Measurements from ENCODE around the gene GDI1. TPM values are rescaled to one million over a fixed set of nuclear protein-coding genes. Genes with fewer than 3 reads are reported as not detected.

The GDI1 gene
- polyA plus RNA-seq, 1 of the 3 experiments (the other 2 are of a cell fraction), result 408 TPM

DNA sequence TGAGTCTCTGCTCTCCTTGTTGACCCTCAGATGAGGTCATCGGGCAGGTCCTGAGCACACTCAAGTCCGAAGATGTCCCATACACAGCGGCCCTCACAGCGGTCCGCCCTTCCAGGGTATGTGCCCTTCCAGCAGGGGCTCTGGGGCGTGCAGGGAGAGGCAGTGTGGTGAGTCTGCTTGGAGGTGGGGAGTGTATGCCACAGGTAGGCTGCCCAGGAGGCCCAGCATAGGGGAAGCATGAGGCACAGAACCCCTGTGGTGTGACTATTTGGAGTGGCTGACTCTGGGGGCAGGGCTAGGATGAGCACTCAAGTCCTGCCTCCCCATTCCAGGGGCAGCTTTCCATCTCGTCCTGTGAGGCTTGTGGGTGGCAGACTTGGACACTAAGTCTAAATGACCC, 3.3 kb upstream of the GDI1 start:
- TF ChIP-seq GABPA (IDR thresholded peaks at IDR 0.05; ENCODE audit: low read depth), result no peak
- no peak for TF ChIP-seq NFIC (IDR thresholded peaks at IDR 0.05; ENCODE audit: borderline replicate concordance)
- TF ChIP-seq EZH2phosphoT487 (IDR thresholded peaks at IDR 0.05; ENCODE audit: borderline replicate concordance, low read depth), result no peak
- TF ChIP-seq SIN3A (IDR thresholded peaks at IDR 0.05; ENCODE audit: borderline replicate concordance, low read depth, low read length), result no peak
- TF ChIP-seq, protein P1, sequence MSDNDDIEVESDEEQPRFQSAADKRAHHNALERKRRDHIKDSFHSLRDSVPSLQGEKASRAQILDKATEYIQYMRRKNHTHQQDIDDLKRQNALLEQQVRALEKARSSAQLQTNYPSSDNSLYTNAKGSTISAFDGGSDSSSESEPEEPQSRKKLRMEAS (IDR thresholded peaks at IDR 0.05; ENCODE audit: low read depth), result no peak
- TF ChIP-seq, protein P2, sequence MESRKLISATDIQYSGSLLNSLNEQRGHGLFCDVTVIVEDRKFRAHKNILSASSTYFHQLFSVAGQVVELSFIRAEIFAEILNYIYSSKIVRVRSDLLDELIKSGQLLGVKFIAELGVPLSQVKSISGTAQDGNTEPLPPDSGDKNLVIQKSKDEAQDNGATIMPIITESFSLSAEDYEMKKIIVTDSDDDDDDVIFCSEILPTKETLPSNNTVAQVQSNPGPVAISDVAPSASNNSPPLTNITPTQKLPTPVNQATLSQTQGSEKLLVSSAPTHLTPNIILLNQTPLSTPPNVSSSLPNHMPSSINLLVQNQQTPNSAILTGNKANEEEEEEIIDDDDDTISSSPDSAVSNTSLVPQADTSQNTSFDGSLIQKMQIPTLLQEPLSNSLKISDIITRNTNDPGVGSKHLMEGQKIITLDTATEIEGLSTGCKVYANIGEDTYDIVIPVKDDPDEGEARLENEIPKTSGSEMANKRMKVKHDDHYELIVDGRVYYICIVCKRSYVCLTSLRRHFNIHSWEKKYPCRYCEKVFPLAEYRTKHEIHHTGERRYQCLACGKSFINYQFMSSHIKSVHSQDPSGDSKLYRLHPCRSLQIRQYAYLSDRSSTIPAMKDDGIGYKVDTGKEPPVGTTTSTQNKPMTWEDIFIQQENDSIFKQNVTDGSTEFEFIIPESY (IDR thresholded peaks at IDR 0.05; ENCODE audit: borderline replicate concordance, low read depth), result no peak

DNA sequence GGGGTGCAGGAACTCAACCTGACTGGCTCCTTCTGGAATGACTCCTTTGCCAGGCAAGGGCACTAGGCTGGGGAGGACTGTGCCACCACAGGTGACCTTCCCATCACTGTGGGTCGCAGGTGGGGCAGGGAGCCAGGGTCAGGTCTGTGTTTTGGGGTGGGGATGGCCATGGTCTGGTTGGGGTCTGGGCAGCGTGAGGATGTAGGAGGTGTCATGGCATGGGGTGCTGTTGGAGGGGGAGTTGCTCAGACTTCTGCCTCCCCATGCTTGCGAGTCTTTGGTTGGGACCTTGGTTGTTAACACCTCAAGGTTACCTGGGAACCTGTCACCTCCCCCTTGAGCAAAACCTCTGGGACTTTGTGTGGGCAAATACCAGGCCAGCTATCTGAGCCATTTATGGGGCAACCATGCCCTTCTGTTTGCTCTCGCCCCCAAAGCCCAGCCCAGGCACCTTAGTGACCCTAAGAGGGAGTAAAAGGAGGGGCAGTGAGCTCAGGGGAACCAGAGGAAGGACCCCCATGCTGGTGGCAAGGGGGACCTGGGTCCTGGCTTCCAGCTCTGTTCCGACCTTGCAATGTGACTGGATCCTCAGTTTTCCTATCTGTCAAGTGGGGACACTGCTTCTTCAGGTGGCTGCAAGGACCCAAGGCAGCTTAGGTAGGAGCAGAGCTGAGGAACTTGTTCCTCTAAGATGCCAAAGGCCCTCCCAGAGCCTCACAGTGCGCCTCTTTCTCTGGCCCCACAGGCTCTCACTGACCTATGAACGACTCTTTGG, 2.4 kb upstream of the GDI1 start:
- no peaks in the 10 kb centered on the region for H3K9me3 ChIP-seq
- H3K4me3 ChIP-seq (ENCODE audit: low read depth in 2 of 2, low read length in 1 of 2), result no peak overlapping the region
- POLR2A ChIA-PET, result no interaction called here
- TF ChIP-seq YY1 (IDR thresholded peaks at IDR 0.05; ENCODE audit: low read depth), result no peak
- TF ChIP-seq MEF2A (IDR thresholded peaks at IDR 0.05; ENCODE audit: borderline replicate concordance, low read depth), result no peak
- TF ChIP-seq FOXJ3 (CRISPR knock-in tag; IDR thresholded peaks at IDR 0.05), result no peak
- no peak for TF ChIP-seq RCOR1 (IDR thresholded peaks at IDR 0.05; ENCODE audit: low read length)
- no peak for TF ChIP-seq SMC3 (IDR thresholded peaks at IDR 0.05; ENCODE audit: low read depth, low read length)
- no peak for TF ChIP-seq NRF1 (IDR thresholded peaks at IDR 0.05; ENCODE audit: low read depth, low read length)
- no peak for TF ChIP-seq TAF1 (IDR thresholded peaks at IDR 0.05; ENCODE audit: borderline replicate concordance, low read depth, low read length)
- TF ChIP-seq, protein P3, sequence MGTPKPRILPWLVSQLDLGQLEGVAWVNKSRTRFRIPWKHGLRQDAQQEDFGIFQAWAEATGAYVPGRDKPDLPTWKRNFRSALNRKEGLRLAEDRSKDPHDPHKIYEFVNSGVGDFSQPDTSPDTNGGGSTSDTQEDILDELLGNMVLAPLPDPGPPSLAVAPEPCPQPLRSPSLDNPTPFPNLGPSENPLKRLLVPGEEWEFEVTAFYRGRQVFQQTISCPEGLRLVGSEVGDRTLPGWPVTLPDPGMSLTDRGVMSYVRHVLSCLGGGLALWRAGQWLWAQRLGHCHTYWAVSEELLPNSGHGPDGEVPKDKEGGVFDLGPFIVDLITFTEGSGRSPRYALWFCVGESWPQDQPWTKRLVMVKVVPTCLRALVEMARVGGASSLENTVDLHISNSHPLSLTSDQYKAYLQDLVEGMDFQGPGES (IDR thresholded peaks at IDR 0.05; ENCODE audit: low read depth, low read length), result no peak
- no peak for TF ChIP-seq RFX5 (IDR thresholded peaks at IDR 0.05; ENCODE audit: low read length)
- no peak for TF ChIP-seq MXI1 (IDR thresholded peaks at IDR 0.05; ENCODE audit: low read depth, low read length)
- TF ChIP-seq CHD2 (IDR thresholded peaks at IDR 0.05; ENCODE audit: low read length, partially characterized antibody), result no peak
- TF ChIP-seq, protein P4, sequence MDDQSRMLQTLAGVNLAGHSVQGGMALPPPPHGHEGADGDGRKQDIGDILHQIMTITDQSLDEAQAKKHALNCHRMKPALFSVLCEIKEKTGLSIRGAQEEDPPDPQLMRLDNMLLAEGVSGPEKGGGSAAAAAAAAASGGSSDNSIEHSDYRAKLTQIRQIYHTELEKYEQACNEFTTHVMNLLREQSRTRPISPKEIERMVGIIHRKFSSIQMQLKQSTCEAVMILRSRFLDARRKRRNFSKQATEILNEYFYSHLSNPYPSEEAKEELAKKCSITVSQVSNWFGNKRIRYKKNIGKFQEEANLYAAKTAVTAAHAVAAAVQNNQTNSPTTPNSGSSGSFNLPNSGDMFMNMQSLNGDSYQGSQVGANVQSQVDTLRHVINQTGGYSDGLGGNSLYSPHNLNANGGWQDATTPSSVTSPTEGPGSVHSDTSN (IDR thresholded peaks at IDR 0.05), result no peak
- TF ChIP-seq, protein P2 (IDR thresholded peaks at IDR 0.05; ENCODE audit: borderline replicate concordance, low read depth), result no peak
- H3K9me2 ChIP-seq, result no peaks in the 10 kb centered on the region
- no peaks in the 10 kb centered on the region for H3F3A ChIP-seq (replicated peaks; ENCODE audit: insufficient read depth)
- H3K4me1 ChIP-seq (ENCODE audit: control insufficient read depth in 1 of 2, insufficient read depth in 2 of 2, low read depth in 1 of 2, low read length in 1 of 2), result peaks cover 0 to 18% of the 10 kb centered on the region in 2 experiments; a peak in 1 of 4 replicates
- DNase-seq, result no peak
- CTCF ChIA-PET, result interaction anchor here (2.1 kb wide), 1 partner anchor 36 kb away, joined by 6 read pairs; the partner anchor contains the start of gene RPL10
- 40% methylated on average over 4 of the region's 7 CpGs for WGBS (ENCODE audit: low lambda C conversion rate)
- peaks cover 9% of the 10 kb centered on the region for H3K27me3 ChIP-seq (ENCODE audit: insufficient read depth)
- H2AFZ ChIP-seq (ENCODE audit: low read depth), result no peak overlapping the region
- H4K20me1 ChIP-seq (ENCODE audit: insufficient read depth), result peaks cover 14% of the 10 kb centered on the region; the same call in 1 of the 2 replicates
- peaks cover 32% of the 10 kb centered on the region for H3K79me2 ChIP-seq (ENCODE audit: insufficient read depth)
- no peak overlapping the region for H3K4me2 ChIP-seq
- H3K27ac ChIP-seq (ENCODE audit: low read depth in 2 of 2, low read length in 1 of 2), result no peak overlapping the region
- peaks cover 0 to 13% of the 10 kb centered on the region in 2 experiments for H3K36me3 ChIP-seq (replicated peaks in 1 of 2; ENCODE audit: control insufficient read depth in 1 of 2, insufficient read depth in 2 of 2, low read length in 1 of 2)
- no peak overlapping the region for H3K9ac ChIP-seq

More for the DNA sequence above, 3.3 kb upstream of the GDI1 start:
- Histone ChIP-seq H3K79me2 (ENCODE audit: insufficient read depth) (peaks cover 32% of the 10 kb centered on the region), H2AFZ (ENCODE audit: low read depth) (no peak overlapping the region), H3F3A (replicated peaks; ENCODE audit: insufficient read depth) (no peaks in the 10 kb centered on the region), H3K27ac (ENCODE audit: low read depth in 2 of 2, low read length in 1 of 2) (no peak overlapping the region), H4K20me1 (ENCODE audit: insufficient read depth) (peaks cover 6% of the 10 kb centered on the region; the same call in 1 of the 2 replicates), H3K4me1 (ENCODE audit: control insufficient read depth in 1 of 2, insufficient read depth in 2 of 2, low read depth in 1 of 2, low read length in 1 of 2) (peaks cover 0 to 14% of the 10 kb centered on the region in 2 experiments; a peak in 1 of 4 replicates), H3K4me2 (no peak overlapping the region), H3K9me2 (no peaks in the 10 kb centered on the region), H3K27me3 (ENCODE audit: insufficient read depth) (peaks cover 9% of the 10 kb centered on the region), H3K9ac (no peak overlapping the region), H3K4me3 (ENCODE audit: low read depth in 2 of 2, low read length in 1 of 2) (no peak overlapping the region), H3K36me3 (replicated peaks in 1 of 2; ENCODE audit: control insufficient read depth in 1 of 2, insufficient read depth in 2 of 2, low read length in 1 of 2) (peaks cover 0 to 11% of the 10 kb centered on the region in 2 experiments), H3K9me3 (no peaks in the 10 kb centered on the region)
- no peak for DNase-seq
- WGBS (ENCODE audit: low lambda C conversion rate), result 30% methylated on average over 6 of the region's 7 CpGs
- ChIA-PET POLR2A (no interaction called here), CTCF (no interaction called here)
